GM23338 (cell line): ENCODE data around the gene PIGN. TPM values are rescaled to one million over a fixed set of nuclear protein-coding genes. Genes with fewer than 3 reads are reported as not detected.

Source experiments
- ATAC-seq: fragments of 200-7000 bp; cut with Tn5 transposase; 3 replicates; pipeline ENCODE4 v1.9.1; 2020
- DNase-seq: peaks from one replicate; pipeline ENCODE4 v3.0.0-alpha.2; 2015; ENCODE audit warnings: low spot score
- H2AFZ ChIP-seq: fragments of 200-600 bp; sonication (generic); 2 replicates; pipeline ENCODE4 v1.8.0; 2016; ENCODE audit warnings: antibody characterized with exemption, mild to moderate bottlenecking, moderate library complexity
- H3F3A ChIP-seq: fragments of 200-600 bp; sonication (generic); replicated peaks from 2 replicates; pipeline ENCODE4 v1.8.0; 2017; ENCODE audit warnings: antibody characterized with exemption, mixed run types, low read depth
- H3K27ac ChIP-seq: fragments of 200-600 bp; sonication (generic); 2 replicates; pipeline ENCODE4 v1.6.1; 2016; ENCODE audit warnings: low read depth
- H3K27me3 ChIP-seq: fragments of 200-600 bp; sonication (generic); 2 replicates; pipeline ENCODE4 v1.8.0; 2016; ENCODE audit warnings: mild to moderate bottlenecking, mixed run types, moderate library complexity; ENCODE audit not compliant: insufficient read depth
- H3K36me3 ChIP-seq: fragments of 200-600 bp; sonication (generic); 2 replicates; pipeline ENCODE4 v1.8.0; 2016; ENCODE audit warnings: mild to moderate bottlenecking; ENCODE audit not compliant: insufficient read depth
- H3K4me1 ChIP-seq: fragments of 200-600 bp; sonication (generic); 2 replicates; pipeline ENCODE4 v1.8.0; 2016; ENCODE audit warnings: mild to moderate bottlenecking, moderate library complexity; ENCODE audit not compliant: insufficient read depth
- H3K4me2 ChIP-seq: fragments of 200-600 bp; sonication (generic); 2 replicates; pipeline ENCODE4 v1.7.1; 2017; ENCODE audit warnings: mixed run types
- H3K4me3 ChIP-seq: fragments of 200-600 bp; sonication (generic); 2 replicates; pipeline ENCODE4 v1.6.1; 2016; ENCODE audit warnings: mixed run types
- H3K79me2 ChIP-seq: fragments of 200-600 bp; sonication (generic); replicated peaks from 2 replicates; pipeline ENCODE4 v1.8.0; 2017; ENCODE audit warnings: mild to moderate bottlenecking; ENCODE audit not compliant: insufficient read depth
- H3K9me2 ChIP-seq: fragments of 200-600 bp; sonication (generic); 2 replicates; pipeline ENCODE4 v1.8.0; 2017; ENCODE audit not compliant: insufficient read depth
- H4K20me1 ChIP-seq: fragments of 200-600 bp; sonication (generic); replicated peaks from 2 replicates; pipeline ENCODE4 v1.8.0; 2017; ENCODE audit warnings: mild to moderate bottlenecking; ENCODE audit not compliant: insufficient read depth
- H3K27ac Mint-ChIP-seq: 2 replicates; pipeline ENCODE4 v1.8.0; 2020; ENCODE audit warnings: inconsistent platforms, mild to moderate bottlenecking, moderate library complexity, mixed read lengths
- H3K27me3 Mint-ChIP-seq: 3 replicates; pipeline ENCODE4 v1.8.0; 2022; ENCODE audit warnings: low read depth, mild to moderate bottlenecking, moderate library complexity, mixed read lengths, inconsistent platforms; ENCODE audit not compliant: insufficient read depth, poor library complexity
- H3K36me3 Mint-ChIP-seq: 3 replicates; pipeline ENCODE4 v1.8.0; 2021; ENCODE audit warnings: low read depth, mild to moderate bottlenecking, inconsistent platforms, moderate library complexity, mixed read lengths
- H3K4me1 Mint-ChIP-seq: 3 replicates; pipeline ENCODE4 v1.8.0; 2020; ENCODE audit warnings: mild to moderate bottlenecking, inconsistent platforms, mixed read lengths
- H3K4me3 Mint-ChIP-seq: 3 replicates; pipeline ENCODE4 v1.8.0; 2021; ENCODE audit warnings: moderate library complexity, mild to moderate bottlenecking, inconsistent platforms, mixed read lengths
- H3K9me3 Mint-ChIP-seq: 3 replicates; pipeline ENCODE4 v1.8.0; 2020; ENCODE audit warnings: moderate library complexity, mild to moderate bottlenecking, inconsistent platforms, mixed read lengths
- EZH2 ChIP-seq: fragments of 200-600 bp; sonication (generic); IDR thresholded peaks from one replicate; pipeline ENCODE4 v1.8.0; 2017; ENCODE audit warnings: antibody characterized with exemption, mild to moderate bottlenecking, low read depth; ENCODE audit not compliant: unreplicated experiment
- EZH2phosphoT487 ChIP-seq: fragments of 200-600 bp; sonication (generic); IDR thresholded peaks from one replicate; pipeline ENCODE4 v1.8.1; 2018; ENCODE audit warnings: antibody characterized with exemption; ENCODE audit not compliant: unreplicated experiment
- JUNB ChIP-seq: IDR thresholded peaks from one replicate; pipeline ENCODE4 v1.6.1; 2016; ENCODE audit warnings: antibody characterized with exemption; ENCODE audit not compliant: unreplicated experiment
- NANOG ChIP-seq: IDR thresholded peaks from 2 replicates; pipeline ENCODE4 v1.6.1; 2016; ENCODE audit warnings: antibody characterized with exemption, borderline replicate concordance
- POLR2AphosphoS5 ChIP-seq: IDR thresholded peaks from 2 replicates; pipeline ENCODE4 v1.6.1; 2016; ENCODE audit warnings: antibody characterized with exemption, low read depth
- STAT1 ChIP-seq: IDR thresholded peaks from one replicate; pipeline ENCODE4 v1.6.1; 2016; ENCODE audit warnings: antibody characterized with exemption; ENCODE audit not compliant: unreplicated experiment
- polyA plus RNA-seq: library from polyadenylated mRNA; unstranded; fragments of >200 nt; fragmentation: Nextera tagmentation; extraction: Ambion mirVana; gene quantifications from 2 replicates; pipeline ENCODE4 v1.2.1, GENCODE V29; 2016
- total RNA-seq: library from RNA; depleted of rRNA; stranded (reverse); fragments of >200 nt; shearing (Covaris generic); gene quantifications from 2 replicates; pipeline ENCODE4 v1.2.3, GENCODE V29; 2014
- TF ChIP-seq, protein P1 (sequence below): IDR thresholded peaks from one replicate; pipeline ENCODE4 v1.6.1; 2018; ENCODE audit warnings: antibody characterized with exemption; ENCODE audit not compliant: unreplicated experiment
- TF ChIP-seq, protein P2 (sequence below): IDR thresholded peaks from 2 replicates; pipeline ENCODE4 v1.6.1; 2016; ENCODE audit warnings: antibody characterized with exemption
- TF ChIP-seq, protein P3 (sequence below): fragments of 250-450 bp; sonication (Bioruptor Pico); IDR thresholded peaks from 2 replicates; pipeline ENCODE4 v1.5.0; 2020; ENCODE audit warnings: mild to moderate bottlenecking, moderate library complexity

The PIGN gene
- total and polyA plus RNA-seq, 2 experiments from 2014 or later: 9.4 to 33.0 TPM

DNA sequence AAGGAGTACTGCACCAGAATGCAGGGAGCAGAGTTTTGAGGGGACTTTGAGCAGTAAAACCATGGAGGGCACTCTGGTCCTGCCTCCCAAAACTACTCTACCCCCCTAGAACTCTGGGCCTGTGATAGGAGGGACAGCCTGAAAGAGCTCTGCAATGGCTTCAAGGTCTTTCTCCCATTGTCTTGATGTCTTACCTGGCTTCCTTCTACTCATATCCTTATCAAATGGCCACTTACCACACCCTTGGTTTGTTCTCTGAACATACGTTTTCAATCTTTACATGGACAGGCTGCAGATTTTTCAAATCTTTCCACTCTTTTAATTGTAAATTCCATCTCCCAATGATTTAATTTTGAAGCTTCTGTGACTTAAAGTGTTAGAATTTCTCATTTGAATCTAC is 27.9 kb upstream of the PIGN start:
- H3K27me3 Mint-ChIP-seq: no peaks in the 10 kb centered on the region
- DNase-seq (no peak), ATAC-seq (no peak)
- no peak overlapping the region for H3K4me3 ChIP-seq
- H3K27ac ChIP-seq: no peak overlapping the region
- H2AFZ ChIP-seq: no peak overlapping the region
- TF ChIP-seq NANOG (no peak), JUNB (no peak), STAT1 (no peak), EZH2phosphoT487 (no peak), EZH2 (no peak), POLR2AphosphoS5 (no peak)
- TF ChIP-seq, protein P1, sequence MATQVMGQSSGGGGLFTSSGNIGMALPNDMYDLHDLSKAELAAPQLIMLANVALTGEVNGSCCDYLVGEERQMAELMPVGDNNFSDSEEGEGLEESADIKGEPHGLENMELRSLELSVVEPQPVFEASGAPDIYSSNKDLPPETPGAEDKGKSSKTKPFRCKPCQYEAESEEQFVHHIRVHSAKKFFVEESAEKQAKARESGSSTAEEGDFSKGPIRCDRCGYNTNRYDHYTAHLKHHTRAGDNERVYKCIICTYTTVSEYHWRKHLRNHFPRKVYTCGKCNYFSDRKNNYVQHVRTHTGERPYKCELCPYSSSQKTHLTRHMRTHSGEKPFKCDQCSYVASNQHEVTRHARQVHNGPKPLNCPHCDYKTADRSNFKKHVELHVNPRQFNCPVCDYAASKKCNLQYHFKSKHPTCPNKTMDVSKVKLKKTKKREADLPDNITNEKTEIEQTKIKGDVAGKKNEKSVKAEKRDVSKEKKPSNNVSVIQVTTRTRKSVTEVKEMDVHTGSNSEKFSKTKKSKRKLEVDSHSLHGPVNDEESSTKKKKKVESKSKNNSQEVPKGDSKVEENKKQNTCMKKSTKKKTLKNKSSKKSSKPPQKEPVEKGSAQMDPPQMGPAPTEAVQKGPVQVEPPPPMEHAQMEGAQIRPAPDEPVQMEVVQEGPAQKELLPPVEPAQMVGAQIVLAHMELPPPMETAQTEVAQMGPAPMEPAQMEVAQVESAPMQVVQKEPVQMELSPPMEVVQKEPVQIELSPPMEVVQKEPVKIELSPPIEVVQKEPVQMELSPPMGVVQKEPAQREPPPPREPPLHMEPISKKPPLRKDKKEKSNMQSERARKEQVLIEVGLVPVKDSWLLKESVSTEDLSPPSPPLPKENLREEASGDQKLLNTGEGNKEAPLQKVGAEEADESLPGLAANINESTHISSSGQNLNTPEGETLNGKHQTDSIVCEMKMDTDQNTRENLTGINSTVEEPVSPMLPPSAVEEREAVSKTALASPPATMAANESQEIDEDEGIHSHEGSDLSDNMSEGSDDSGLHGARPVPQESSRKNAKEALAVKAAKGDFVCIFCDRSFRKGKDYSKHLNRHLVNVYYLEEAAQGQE: no peak
- TF ChIP-seq, protein P2, sequence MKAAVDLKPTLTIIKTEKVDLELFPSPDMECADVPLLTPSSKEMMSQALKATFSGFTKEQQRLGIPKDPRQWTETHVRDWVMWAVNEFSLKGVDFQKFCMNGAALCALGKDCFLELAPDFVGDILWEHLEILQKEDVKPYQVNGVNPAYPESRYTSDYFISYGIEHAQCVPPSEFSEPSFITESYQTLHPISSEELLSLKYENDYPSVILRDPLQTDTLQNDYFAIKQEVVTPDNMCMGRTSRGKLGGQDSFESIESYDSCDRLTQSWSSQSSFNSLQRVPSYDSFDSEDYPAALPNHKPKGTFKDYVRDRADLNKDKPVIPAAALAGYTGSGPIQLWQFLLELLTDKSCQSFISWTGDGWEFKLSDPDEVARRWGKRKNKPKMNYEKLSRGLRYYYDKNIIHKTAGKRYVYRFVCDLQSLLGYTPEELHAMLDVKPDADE: no peak
- TF ChIP-seq, protein P3, sequence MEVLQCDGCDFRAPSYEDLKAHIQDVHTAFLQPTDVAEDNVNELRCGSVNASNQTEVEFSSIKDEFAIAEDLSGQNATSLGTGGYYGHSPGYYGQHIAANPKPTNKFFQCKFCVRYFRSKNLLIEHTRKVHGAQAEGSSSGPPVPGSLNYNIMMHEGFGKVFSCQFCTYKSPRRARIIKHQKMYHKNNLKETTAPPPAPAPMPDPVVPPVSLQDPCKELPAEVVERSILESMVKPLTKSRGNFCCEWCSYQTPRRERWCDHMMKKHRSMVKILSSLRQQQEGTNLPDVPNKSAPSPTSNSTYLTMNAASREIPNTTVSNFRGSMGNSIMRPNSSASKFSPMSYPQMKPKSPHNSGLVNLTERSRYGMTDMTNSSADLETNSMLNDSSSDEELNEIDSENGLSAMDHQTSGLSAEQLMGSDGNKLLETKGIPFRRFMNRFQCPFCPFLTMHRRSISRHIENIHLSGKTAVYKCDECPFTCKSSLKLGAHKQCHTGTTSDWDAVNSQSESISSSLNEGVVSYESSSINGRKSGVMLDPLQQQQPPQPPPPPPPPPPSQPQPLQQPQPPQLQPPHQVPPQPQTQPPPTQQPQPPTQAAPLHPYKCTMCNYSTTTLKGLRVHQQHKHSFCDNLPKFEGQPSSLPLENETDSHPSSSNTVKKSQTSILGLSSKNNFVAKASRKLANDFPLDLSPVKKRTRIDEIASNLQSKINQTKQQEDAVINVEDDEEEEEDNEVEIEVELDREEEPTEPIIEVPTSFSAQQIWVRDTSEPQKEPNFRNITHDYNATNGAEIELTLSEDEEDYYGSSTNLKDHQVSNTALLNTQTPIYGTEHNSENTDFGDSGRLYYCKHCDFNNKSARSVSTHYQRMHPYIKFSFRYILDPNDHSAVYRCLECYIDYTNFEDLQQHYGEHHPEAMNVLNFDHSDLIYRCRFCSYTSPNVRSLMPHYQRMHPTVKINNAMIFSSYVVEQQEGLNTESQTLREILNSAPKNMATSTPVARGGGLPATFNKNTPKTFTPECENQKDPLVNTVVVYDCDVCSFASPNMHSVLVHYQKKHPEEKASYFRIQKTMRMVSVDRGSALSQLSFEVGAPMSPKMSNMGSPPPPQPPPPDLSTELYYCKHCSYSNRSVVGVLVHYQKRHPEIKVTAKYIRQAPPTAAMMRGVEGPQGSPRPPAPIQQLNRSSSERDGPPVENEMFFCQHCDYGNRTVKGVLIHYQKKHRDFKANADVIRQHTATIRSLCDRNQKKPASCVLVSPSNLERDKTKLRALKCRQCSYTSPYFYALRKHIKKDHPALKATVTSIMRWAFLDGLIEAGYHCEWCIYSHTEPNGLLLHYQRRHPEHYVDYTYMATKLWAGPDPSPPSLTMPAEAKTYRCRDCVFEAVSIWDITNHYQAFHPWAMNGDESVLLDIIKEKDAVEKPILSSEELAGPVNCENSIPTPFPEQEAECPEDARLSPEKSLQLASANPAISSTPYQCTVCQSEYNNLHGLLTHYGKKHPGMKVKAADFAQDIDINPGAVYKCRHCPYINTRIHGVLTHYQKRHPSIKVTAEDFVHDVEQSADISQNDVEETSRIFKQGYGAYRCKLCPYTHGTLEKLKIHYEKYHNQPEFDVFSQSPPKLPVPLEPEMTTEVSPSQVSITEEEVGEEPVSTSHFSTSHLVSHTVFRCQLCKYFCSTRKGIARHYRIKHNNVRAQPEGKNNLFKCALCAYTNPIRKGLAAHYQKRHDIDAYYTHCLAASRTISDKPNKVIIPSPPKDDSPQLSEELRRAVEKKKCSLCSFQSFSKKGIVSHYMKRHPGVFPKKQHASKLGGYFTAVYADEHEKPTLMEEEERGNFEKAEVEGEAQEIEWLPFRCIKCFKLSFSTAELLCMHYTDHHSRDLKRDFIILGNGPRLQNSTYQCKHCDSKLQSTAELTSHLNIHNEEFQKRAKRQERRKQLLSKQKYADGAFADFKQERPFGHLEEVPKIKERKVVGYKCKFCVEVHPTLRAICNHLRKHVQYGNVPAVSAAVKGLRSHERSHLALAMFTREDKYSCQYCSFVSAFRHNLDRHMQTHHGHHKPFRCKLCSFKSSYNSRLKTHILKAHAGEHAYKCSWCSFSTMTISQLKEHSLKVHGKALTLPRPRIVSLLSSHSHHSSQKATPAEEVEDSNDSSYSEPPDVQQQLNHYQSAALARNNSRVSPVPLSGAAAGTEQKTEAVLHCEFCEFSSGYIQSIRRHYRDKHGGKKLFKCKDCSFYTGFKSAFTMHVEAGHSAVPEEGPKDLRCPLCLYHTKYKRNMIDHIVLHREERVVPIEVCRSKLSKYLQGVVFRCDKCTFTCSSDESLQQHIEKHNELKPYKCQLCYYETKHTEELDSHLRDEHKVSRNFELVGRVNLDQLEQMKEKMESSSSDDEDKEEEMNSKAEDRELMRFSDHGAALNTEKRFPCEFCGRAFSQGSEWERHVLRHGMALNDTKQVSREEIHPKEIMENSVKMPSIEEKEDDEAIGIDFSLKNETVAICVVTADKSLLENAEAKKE (CRISPR knock-in tag): no peak
- no peak overlapping the region for H3K4me2 ChIP-seq
- H3K36me3 Mint-ChIP-seq: peaks cover 6% of the 10 kb centered on the region; the same call in 2 of the 3 replicates
- H3F3A ChIP-seq: no peaks in the 10 kb centered on the region
- no peaks in the 10 kb centered on the region for H3K27me3 ChIP-seq
- H4K20me1 ChIP-seq: no peaks in the 10 kb centered on the region
- no peaks in the 10 kb centered on the region for H3K9me2 ChIP-seq
- no peaks in the 10 kb centered on the region for H3K9me3 Mint-ChIP-seq
- H3K4me3 Mint-ChIP-seq: no peak overlapping the region
- H3K36me3 ChIP-seq: no peaks in the 10 kb centered on the region
- peaks cover 25% of the 10 kb centered on the region for H3K79me2 ChIP-seq
- H3K4me1 ChIP-seq: no peaks in the 10 kb centered on the region
- H3K4me1 Mint-ChIP-seq: no peaks in the 10 kb centered on the region
- H3K27ac Mint-ChIP-seq: no peak overlapping the region
